HepG2 (cell line): ENCODE results near the gene IGSF8.

Experiments
- ATF2 ChIP-seq: sonication (generic); formaldehyde crosslinking; IDR thresholded peaks from 2 replicates; pipeline ENCODE4 v1.4.0; 2020; ENCODE audit warnings: missing genetic modification reagents
- ATF3 ChIP-seq: sonication (generic); formaldehyde crosslinking; IDR thresholded peaks from 2 replicates; pipeline ENCODE4 v1.4.0; 2020; ENCODE audit warnings: missing genetic modification reagents
- DNMT1 ChIP-seq: sonication (generic); formaldehyde crosslinking; IDR thresholded peaks from 2 replicates; pipeline ENCODE4 v1.5.1; 2020; ENCODE audit warnings: mild to moderate bottlenecking, missing genetic modification reagents
- EZH2 ChIP-seq: conservative IDR thresholded peaks from 2 replicates; pipeline ENCODE4 v1.6.1; 2012; ENCODE audit warnings: mild to moderate bottlenecking, low read depth, low read length, moderate library complexity
- FLYWCH1 ChIP-seq: sonication (generic); formaldehyde crosslinking; IDR thresholded peaks from 2 replicates; pipeline ENCODE4 v1.8.1; 2023; ENCODE audit warnings: mild to moderate bottlenecking, missing genetic modification reagents
- FOSL1 ChIP-seq: sonication (generic); formaldehyde crosslinking; IDR thresholded peaks from 2 replicates; pipeline ENCODE4 v1.9.0; 2021; ENCODE audit warnings: missing genetic modification reagents, borderline replicate concordance
- GABPB1 ChIP-seq: IDR thresholded peaks from 2 replicates; pipeline ENCODE4 v1.6.1; 2016; ENCODE audit warnings: mild to moderate bottlenecking, missing genetic modification reagents, moderate library complexity, missing compliant biosample characterization
- PHB2 ChIP-seq: fragments of 450-650 bp; IDR thresholded peaks from 2 replicates; pipeline ENCODE4 v1.6.1; 2018; ENCODE audit not compliant: partially characterized antibody
- ZBTB20 ChIP-seq: sonication (generic); formaldehyde crosslinking; IDR thresholded peaks from 2 replicates; pipeline ENCODE4 v1.8.1; 2023; ENCODE audit warnings: missing genetic modification reagents, low read depth, mild to moderate bottlenecking, borderline replicate concordance
- ZBTB49 ChIP-seq: sonication (generic); formaldehyde crosslinking; IDR thresholded peaks from 2 replicates; pipeline ENCODE4 v1.4.0; 2020; ENCODE audit warnings: missing genetic modification reagents, borderline replicate concordance
- ZNF124 ChIP-seq: sonication (generic); formaldehyde crosslinking; IDR thresholded peaks from 2 replicates; pipeline ENCODE4 v1.4.0; 2020; ENCODE audit warnings: missing genetic modification reagents
- TF ChIP-seq, protein P1 (sequence below): sonication (generic); formaldehyde crosslinking; IDR thresholded peaks from 2 replicates; pipeline ENCODE4 v1.5.1; 2020; ENCODE audit warnings: missing genetic modification reagents, mild to moderate bottlenecking, borderline replicate concordance

DNA sequence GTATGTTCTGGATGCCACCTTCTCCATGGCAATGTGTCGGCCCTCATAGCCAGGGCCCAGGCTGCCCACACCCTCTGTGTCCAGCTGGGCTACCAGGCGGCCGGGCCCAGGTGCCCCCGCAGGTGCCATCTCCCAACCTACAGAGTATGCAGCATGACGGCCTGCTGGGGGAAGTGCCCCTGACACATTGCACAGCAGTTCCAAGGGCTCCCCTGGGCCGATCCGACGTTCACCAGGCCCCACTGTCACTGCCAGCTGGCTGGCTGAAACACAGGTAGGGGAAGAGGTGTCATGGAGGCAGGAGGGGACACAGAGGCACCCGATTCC is 5.4 kb downstream of the IGSF8 start:
- no peak for TF ChIP-seq GABPB1 (CRISPR knock-in tag)
- no peak for TF ChIP-seq ATF2
- no peak for TF ChIP-seq FLYWCH1
- no peak for TF ChIP-seq DNMT1 (CRISPR knock-in tag)
- no peak for TF ChIP-seq ZNF124
- TF ChIP-seq FOSL1, result no peak
- TF ChIP-seq, protein P1, sequence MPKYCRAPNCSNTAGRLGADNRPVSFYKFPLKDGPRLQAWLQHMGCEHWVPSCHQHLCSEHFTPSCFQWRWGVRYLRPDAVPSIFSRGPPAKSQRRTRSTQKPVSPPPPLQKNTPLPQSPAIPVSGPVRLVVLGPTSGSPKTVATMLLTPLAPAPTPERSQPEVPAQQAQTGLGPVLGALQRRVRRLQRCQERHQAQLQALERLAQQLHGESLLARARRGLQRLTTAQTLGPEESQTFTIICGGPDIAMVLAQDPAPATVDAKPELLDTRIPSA (CRISPR knock-in tag), result no peak
- TF ChIP-seq PHB2, result no peak
- no peak for TF ChIP-seq ZBTB20 (CRISPR knock-in tag)
- TF ChIP-seq ZBTB49 (CRISPR knock-in tag), result no peak
- TF ChIP-seq ATF3, result no peak
- no peak for TF ChIP-seq EZH2
